Measurements from ENCODE around the gene ACTMAP. TPM values are rescaled to one million over a fixed set of nuclear protein-coding genes. Genes with fewer than 3 reads are reported as not detected.

Gene ACTMAP
- polyA plus RNA-seq, 3 donors, result 4.3 to 13.0 (median 8.5) TPM

DNA sequence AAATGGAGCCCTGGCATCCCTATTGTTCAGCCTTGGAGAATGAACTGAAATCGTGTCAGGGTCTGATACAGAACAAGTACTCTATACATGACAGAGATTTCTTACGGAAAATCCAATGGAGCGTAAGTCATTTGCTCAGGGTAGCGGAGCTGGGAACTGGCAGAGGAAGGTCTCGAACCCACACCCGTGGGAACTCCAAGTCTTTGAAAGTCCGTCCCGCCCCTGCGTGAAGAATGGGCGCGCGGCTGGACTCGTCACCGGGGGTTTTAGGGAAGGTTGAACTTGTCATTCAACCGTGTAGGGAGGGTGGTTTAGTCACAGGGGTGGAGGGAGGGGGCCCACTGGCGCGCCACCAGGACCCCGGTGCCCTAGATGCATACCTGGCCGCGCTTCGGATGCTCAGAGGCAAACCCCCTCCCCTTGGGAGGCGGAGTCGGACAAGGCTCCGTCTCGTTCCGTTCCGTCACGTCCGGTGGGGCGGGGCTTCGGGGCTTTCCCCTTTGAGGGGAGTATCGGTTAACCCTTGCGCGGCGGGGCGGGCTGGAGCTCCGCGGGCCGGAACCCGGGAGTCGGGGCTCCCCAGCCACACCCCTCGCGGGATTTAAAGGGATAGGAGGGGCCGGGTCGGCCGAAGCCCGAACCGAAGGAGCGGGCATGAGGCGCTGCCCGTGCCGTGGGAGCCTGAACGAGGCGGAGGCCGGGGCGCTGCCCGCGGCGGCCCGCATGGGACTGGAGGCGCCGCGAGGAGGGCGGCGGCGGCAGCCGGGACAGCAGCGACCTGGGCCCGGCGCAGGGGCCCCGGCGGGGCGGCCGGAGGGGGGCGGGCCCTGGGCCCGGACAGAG lies 33.6 kb downstream of the ACTMAP start, which contains the start of the genes COQ8B and ITPKC:
TSS of gene COQ8B (minus strand) at position 405 of the 843 bp plus-strand sequence. CDS start 2,254 bp downstream, outside the sequence.
TSS of gene ITPKC (plus strand) at position 631 of the 843 bp plus-strand sequence. CDS start at position 655, 24 bp downstream.
- Histone ChIP-seq H2AFZ (ENCODE audit: insufficient read depth, low read depth, low read length, poor library complexity, severe bottlenecking) (peak within 1 kb of the TSS; percentile 96), H3K4me1 (ENCODE audit: control insufficient read depth in 1 of 2, insufficient read depth in 2 of 2, low read length in 2 of 2) (peaks cover 60 to 69% of the 10 kb centered on the region in 2 donors), H3K4me3 (replicated peaks in 1 of 3; ENCODE audit: low read depth in 2 of 3, low read length in 3 of 3) (peak within 1 kb of the TSS; percentile 57 to 91 (median 83)), H3K9ac (ENCODE audit: insufficient read depth, low read length, poor library complexity, severe bottlenecking) (peak within 1 kb of the TSS; percentile 88), H3K27me3 (ENCODE audit: control insufficient read depth in 2 of 2, insufficient read depth in 2 of 2, low read length in 2 of 2) (no peaks in the 10 kb centered on the region), H3K36me3 (replicated peaks in 1 of 2; ENCODE audit: control insufficient read depth in 1 of 2, insufficient read depth in 2 of 2, low read length in 2 of 2) (peaks cover 0 to 7% of the 10 kb centered on the region in 2 donors), H4K20me1 (ENCODE audit: insufficient read depth, low read length) (no peaks in the 10 kb centered on the region), H3K79me2 (ENCODE audit: insufficient read depth, low read length) (peaks cover 39% of the 10 kb centered on the region), H3K27ac (ENCODE audit: low read depth in 1 of 2, low read length in 2 of 2) (peak within 1 kb of the TSS; percentile 72 to 96), H3K9me3 (replicated peaks in 1 of 2; ENCODE audit: control insufficient read depth in 1 of 2, insufficient read depth in 1 of 2, low read length in 2 of 2) (no peaks in the 10 kb centered on the region), H3K4me2 (replicated peaks; ENCODE audit: extremely low read depth, low read length, poor library complexity, severe bottlenecking) (peak within 1 kb of the TSS; percentile 87)
- DNase-seq, result peak; percentile 91 to 97 (median 93)
- Mint-ChIP-seq H3K4me3 (peak within 1 kb of the TSS; percentile 84 to 94), H3K36me3 (peaks cover 13 to 21% of the 10 kb centered on the region in 2 donors), H3K27me3 (ENCODE audit: low read depth in 3 of 3) (peaks cover 0 to 6% (median 5%) of the 10 kb centered on the region in 3 donors), H3K4me1 (peaks cover 75% of the 10 kb centered on the region), H3K27ac (peak within 1 kb of the TSS; percentile 92 to 98 (median 95)), H3K9me3 (peaks cover 0 to 3% (median 0%) of the 10 kb centered on the region in 7 donors)
- TF ChIP-seq, protein P1, sequence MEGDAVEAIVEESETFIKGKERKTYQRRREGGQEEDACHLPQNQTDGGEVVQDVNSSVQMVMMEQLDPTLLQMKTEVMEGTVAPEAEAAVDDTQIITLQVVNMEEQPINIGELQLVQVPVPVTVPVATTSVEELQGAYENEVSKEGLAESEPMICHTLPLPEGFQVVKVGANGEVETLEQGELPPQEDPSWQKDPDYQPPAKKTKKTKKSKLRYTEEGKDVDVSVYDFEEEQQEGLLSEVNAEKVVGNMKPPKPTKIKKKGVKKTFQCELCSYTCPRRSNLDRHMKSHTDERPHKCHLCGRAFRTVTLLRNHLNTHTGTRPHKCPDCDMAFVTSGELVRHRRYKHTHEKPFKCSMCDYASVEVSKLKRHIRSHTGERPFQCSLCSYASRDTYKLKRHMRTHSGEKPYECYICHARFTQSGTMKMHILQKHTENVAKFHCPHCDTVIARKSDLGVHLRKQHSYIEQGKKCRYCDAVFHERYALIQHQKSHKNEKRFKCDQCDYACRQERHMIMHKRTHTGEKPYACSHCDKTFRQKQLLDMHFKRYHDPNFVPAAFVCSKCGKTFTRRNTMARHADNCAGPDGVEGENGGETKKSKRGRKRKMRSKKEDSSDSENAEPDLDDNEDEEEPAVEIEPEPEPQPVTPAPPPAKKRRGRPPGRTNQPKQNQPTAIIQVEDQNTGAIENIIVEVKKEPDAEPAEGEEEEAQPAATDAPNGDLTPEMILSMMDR (IDR thresholded peaks at IDR 0.05), result no peak
- intact Hi-C loops (cut with micrococcal nuclease), result loop anchor here in 1 of 2 donors (1.0 to 2.0 kb wide), 3 partner anchors 25 to 82 kb away; no protein-coding TSS in a partner anchor
- WGBS (ENCODE audit: insufficient coverage), result under 1% methylated on average over 62 of the region's 76 CpGs

- TF ChIP-seq, protein P1 (IDR thresholded peaks at IDR 0.05), result no peak
- H3K4me1 Mint-ChIP-seq, result peaks cover 69% of the 10 kb centered on the region
- Histone ChIP-seq H3K4me1 (ENCODE audit: control insufficient read depth in 1 of 2, insufficient read depth in 2 of 2, low read length in 2 of 2) (peaks cover 59 to 67% of the 10 kb centered on the region in 2 donors), H3K4me2 (replicated peaks; ENCODE audit: extremely low read depth, low read length, poor library complexity, severe bottlenecking) (peak overlapping the region; percentile 87), H3K79me2 (ENCODE audit: insufficient read depth, low read length) (peaks cover 39% of the 10 kb centered on the region), H3K9ac (ENCODE audit: insufficient read depth, low read length, poor library complexity, severe bottlenecking) (peak overlapping the region; percentile 88), H3K4me3 (replicated peaks in 1 of 3; ENCODE audit: low read depth in 2 of 3, low read length in 3 of 3) (peak overlapping the region; percentile 57 to 91 (median 83)), H3K27me3 (ENCODE audit: control insufficient read depth in 2 of 2, insufficient read depth in 2 of 2, low read length in 2 of 2) (no peaks in the 10 kb centered on the region), H3K9me3 (replicated peaks in 1 of 2; ENCODE audit: control insufficient read depth in 1 of 2, insufficient read depth in 1 of 2, low read length in 2 of 2) (no peaks in the 10 kb centered on the region), H3K36me3 (replicated peaks in 1 of 2; ENCODE audit: control insufficient read depth in 1 of 2, insufficient read depth in 2 of 2, low read length in 2 of 2) (peaks cover 0 to 14% of the 10 kb centered on the region in 2 donors), H4K20me1 (ENCODE audit: insufficient read depth, low read length) (no peaks in the 10 kb centered on the region), H2AFZ (ENCODE audit: insufficient read depth, low read depth, low read length, poor library complexity, severe bottlenecking) (peak overlapping the region; percentile 96), H3K27ac (ENCODE audit: low read depth in 1 of 2, low read length in 2 of 2) (peak overlapping the region; percentile 72 to 96)
- peak; percentile 48 to 88 (median 56) for DNase-seq
- peaks cover 0 to 3% (median 0%) of the 10 kb centered on the region in 7 donors for H3K9me3 Mint-ChIP-seq
- WGBS (ENCODE audit: insufficient coverage), result 0% methylated on average over 5 of the region's 8 CpGs
- peaks cover 0 to 6% (median 5%) of the 10 kb centered on the region in 3 donors for H3K27me3 Mint-ChIP-seq (ENCODE audit: low read depth in 3 of 3)
- intact Hi-C loops (cut with micrococcal nuclease), result loop anchor here in 1 of 2 donors (2.0 kb wide), 1 partner anchor 33 kb away; no protein-coding TSS in a partner anchor
- H3K36me3 Mint-ChIP-seq, result peaks cover 18 to 27% of the 10 kb centered on the region in 2 donors
- H3K27ac Mint-ChIP-seq, result peak overlapping the region; percentile 92 to 98 (median 95)
- H3K4me3 Mint-ChIP-seq, result peak overlapping the region; percentile 82 to 88
These were observed 34.2 kb downstream of the ACTMAP start for GRCh38 chr19:40716031-40716481.

Measured in CD14-positive monocyte (primary cell).